ENCODE data around the gene OR51B2. TPM values are rescaled to one million over a fixed set of nuclear protein-coding genes. Genes with fewer than 3 reads are reported as not detected.
"Not testable (repeated sequence)": the region's sequence is repeated elsewhere in the genome, so short reads cannot be mapped to it uniquely, and the experiment has no call there.

OR51B2 gene
- total RNA-seq, 2 experiments from 2014 or later, result not detected

GRCh38 chr11:5301846-5302245 is 22.3 kb downstream of the OR51B2 start, which contains the start of gene OR51B4:
Gene OR51B4, minus strand, starts transcription at chr11:5301946. Its CDS starts 0 bp downstream, at chr11:5301946.
- Mint-ChIP-seq H3K27me3 (ENCODE audit: low read depth) (peaks cover 3% of the 10 kb centered on the region), H3K4me3 (no peak within 1 kb of the TSS), H3K27ac (no peak within 1 kb of the TSS), H3K4me1 (ENCODE audit: low read depth) (no peaks in the 10 kb centered on the region), H3K36me3 (ENCODE audit: low read depth) (no peaks in the 10 kb centered on the region), H3K9me3 (no peaks in the 10 kb centered on the region)
- no peak for DNase-seq
- intact Hi-C loops (cut with micrococcal nuclease), result no loop called here
- CTCF ChIA-PET, result no interaction called here

GRCh38 chr11:5300251-5300650 is 23.8 kb downstream of the OR51B2 start:
- no peak overlapping the region for H3K4me3 Mint-ChIP-seq
- no peaks in the 10 kb centered on the region for H3K36me3 Mint-ChIP-seq (ENCODE audit: low read depth)
- CTCF ChIA-PET, result interaction anchor here (0.5 kb wide), 1 partner anchor 10 kb away, joined by 3 read pairs; no protein-coding TSS in a partner anchor
- DNase-seq, result no peak
- no peak overlapping the region for H3K27ac Mint-ChIP-seq
- no peaks in the 10 kb centered on the region for H3K9me3 Mint-ChIP-seq
- intact Hi-C loops (cut with micrococcal nuclease), result no loop called here
- H3K27me3 Mint-ChIP-seq (ENCODE audit: low read depth), result peaks cover 3% of the 10 kb centered on the region
- no peaks in the 10 kb centered on the region for H3K4me1 Mint-ChIP-seq (ENCODE audit: low read depth)

DNA sequence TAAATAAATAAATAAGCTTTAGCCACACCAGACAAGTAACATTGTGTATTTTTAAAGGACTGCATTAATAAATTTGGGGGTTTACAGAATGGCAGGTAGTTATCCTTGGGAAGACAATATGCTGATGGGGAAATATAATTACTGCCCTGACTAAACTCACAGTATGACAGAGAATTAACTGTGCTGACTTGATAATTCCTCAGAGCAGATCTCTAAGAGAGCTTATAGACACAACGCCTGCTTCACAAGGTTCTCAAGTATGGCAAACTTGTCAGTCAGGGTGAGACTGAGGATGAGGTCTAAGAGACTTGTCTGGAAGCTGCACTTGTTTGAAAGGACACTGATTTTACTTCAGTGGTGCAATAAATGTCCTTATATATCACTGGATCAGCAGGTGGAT is 25.6 kb downstream of the OR51B2 start:
- H3K27me3 Mint-ChIP-seq (ENCODE audit: low read depth), result peaks cover 3% of the 10 kb centered on the region
- CTCF ChIA-PET, result no interaction called here
- no peaks in the 10 kb centered on the region for H3K9me3 Mint-ChIP-seq
- no peak overlapping the region for H3K27ac Mint-ChIP-seq
- no peak for DNase-seq
- H3K4me1 Mint-ChIP-seq (ENCODE audit: low read depth), result no peaks in the 10 kb centered on the region
- H3K36me3 Mint-ChIP-seq (ENCODE audit: low read depth), result no peaks in the 10 kb centered on the region
- intact Hi-C loops (cut with micrococcal nuclease), result no loop called here
- H3K4me3 Mint-ChIP-seq, result no peak overlapping the region

DNA sequence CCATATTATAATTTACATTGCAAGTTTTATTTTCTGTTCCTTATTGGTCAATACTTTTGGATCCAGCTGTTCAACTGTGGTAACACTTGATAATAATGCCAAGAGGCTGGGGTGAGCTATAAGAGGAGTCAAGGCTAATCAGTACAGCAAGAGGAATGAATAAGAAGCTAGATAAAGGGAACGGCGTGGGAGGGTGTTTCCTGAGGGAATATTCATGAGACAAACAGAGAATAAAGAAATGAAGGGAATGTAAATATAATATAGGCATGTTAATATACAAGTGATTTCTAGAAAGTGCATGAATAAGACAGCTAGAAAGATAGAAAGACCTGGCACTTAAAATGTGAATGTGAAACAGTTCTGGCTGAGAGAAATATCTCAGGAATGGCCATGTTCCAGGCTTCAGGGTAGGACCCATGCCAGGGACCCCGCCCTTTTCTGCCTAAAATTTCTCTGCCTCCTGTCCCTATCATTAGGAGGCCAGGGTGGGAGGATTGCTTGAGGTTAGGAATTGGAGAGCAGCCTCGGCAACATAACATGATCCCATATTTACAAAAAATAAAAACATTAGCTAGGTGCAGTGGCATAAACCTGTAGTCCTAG is 26.3 kb downstream of the OR51B2 start:
- CTCF ChIA-PET, result no interaction called here
- no peak for DNase-seq
- Mint-ChIP-seq H3K27me3 (ENCODE audit: low read depth) (peaks cover 3% of the 10 kb centered on the region), H3K4me3 (no peak overlapping the region), H3K9me3 (no peaks in the 10 kb centered on the region), H3K4me1 (ENCODE audit: low read depth) (no peaks in the 10 kb centered on the region), H3K27ac (no peak overlapping the region), H3K36me3 (ENCODE audit: low read depth) (no peaks in the 10 kb centered on the region)
- intact Hi-C loops (cut with micrococcal nuclease), result no loop called here

GRCh38 chr11:5294342-5294995 is 29.6 kb downstream of the OR51B2 start:
- H3K27me3 Mint-ChIP-seq (ENCODE audit: low read depth); intact Hi-C loops (cut with micrococcal nuclease); H3K36me3 Mint-ChIP-seq (ENCODE audit: low read depth); H3K27ac Mint-ChIP-seq; CTCF ChIA-PET; H3K9me3 Mint-ChIP-seq; H3K4me3 Mint-ChIP-seq; DNase-seq; H3K4me1 Mint-ChIP-seq (ENCODE audit: low read depth): not testable (repeated sequence)

GRCh38 chr11:5293028-5293427 is 31.1 kb downstream of the OR51B2 start:
- H3K27me3 Mint-ChIP-seq (ENCODE audit: low read depth), result peaks cover 3% of the 10 kb centered on the region
- H3K27ac Mint-ChIP-seq, result no peak overlapping the region
- DNase-seq, result no peak
- intact Hi-C loops (cut with micrococcal nuclease), result no loop called here
- H3K4me1 Mint-ChIP-seq (ENCODE audit: low read depth), result no peaks in the 10 kb centered on the region
- CTCF ChIA-PET, result no interaction called here
- no peaks in the 10 kb centered on the region for H3K9me3 Mint-ChIP-seq
- H3K4me3 Mint-ChIP-seq, result no peak overlapping the region
- H3K36me3 Mint-ChIP-seq (ENCODE audit: low read depth), result no peaks in the 10 kb centered on the region

DNA sequence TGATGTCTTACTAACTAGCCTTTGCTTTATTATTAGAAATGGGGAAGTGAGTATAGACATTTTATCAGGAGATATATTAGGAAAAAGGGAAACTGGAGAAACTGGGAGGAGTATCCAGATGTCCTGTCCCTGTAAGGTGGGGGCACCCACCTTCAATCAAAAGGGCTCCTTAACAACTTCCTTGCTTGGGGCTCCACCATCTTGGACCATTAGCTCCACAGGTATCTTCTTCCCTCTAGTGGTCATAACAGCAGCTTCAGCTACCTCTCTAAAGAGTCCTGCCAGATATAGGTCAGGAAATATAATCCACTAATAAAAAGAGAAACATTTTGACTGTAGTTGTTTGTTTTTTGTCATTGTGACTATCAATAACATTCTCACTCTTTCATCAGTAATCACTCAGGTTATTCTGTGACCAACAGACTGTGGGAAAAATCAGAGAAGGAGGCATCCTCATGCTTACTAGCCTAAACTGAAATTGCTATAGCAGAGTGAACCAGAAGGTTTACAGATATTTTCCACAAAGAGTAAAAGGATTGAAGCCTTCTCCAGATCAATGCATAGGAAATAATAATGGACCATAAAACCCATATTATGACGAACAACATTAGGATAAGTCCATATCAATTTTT is 32.8 kb downstream of the OR51B2 start:
- no peak for DNase-seq
- no peaks in the 10 kb centered on the region for H3K36me3 Mint-ChIP-seq (ENCODE audit: low read depth)
- H3K27me3 Mint-ChIP-seq (ENCODE audit: low read depth), result no peaks in the 10 kb centered on the region
- no peaks in the 10 kb centered on the region for H3K4me1 Mint-ChIP-seq (ENCODE audit: low read depth)
- CTCF ChIA-PET, result interaction anchor here (0.7 to 1.0 kb wide), 2 partner anchors 9 to 167 kb away, joined by 3 to 4 read pairs; no protein-coding TSS in a partner anchor
- no peak overlapping the region for H3K4me3 Mint-ChIP-seq
- no peak overlapping the region for H3K27ac Mint-ChIP-seq
- intact Hi-C loops (cut with micrococcal nuclease), result loop anchor here (1.0 to 2.0 kb wide), 3 partner anchors 167 to 1105 kb away; partner anchors contain the start of gene OR51D1
- H3K9me3 Mint-ChIP-seq, result no peaks in the 10 kb centered on the region

DNA sequence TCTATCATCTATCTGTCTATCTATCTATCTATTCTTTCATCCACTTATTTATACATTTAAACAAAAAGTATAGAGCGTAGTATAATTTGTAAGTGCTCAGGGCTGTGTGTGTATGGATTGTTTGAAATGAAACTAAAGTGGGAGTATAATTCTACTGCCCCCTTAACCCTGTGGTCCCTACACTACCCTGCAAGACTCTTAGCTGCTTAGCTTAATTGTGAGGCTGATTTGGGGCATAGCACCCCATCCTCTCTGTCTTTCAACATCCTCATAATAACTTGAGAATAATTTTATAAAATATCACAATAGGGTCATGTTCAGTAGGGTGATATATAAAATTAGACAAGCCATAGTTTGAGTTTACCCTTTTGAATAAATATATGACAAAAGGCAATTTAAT is 34.0 kb downstream of the OR51B2 start:
- Mint-ChIP-seq H3K27me3 (ENCODE audit: low read depth) (no peaks in the 10 kb centered on the region), H3K36me3 (ENCODE audit: low read depth) (no peaks in the 10 kb centered on the region), H3K4me3 (no peak overlapping the region), H3K9me3 (no peaks in the 10 kb centered on the region), H3K27ac (no peak overlapping the region), H3K4me1 (ENCODE audit: low read depth) (no peaks in the 10 kb centered on the region)
- CTCF ChIA-PET, result interaction anchor here (0.6 kb wide), 1 partner anchor 165 kb away, joined by 4 read pairs; no protein-coding TSS in a partner anchor
- intact Hi-C loops (cut with micrococcal nuclease), result loop anchor here (2.0 kb wide), 1 partner anchor 1103 kb away; no protein-coding TSS in a partner anchor
- DNase-seq, result no peak

GRCh38 chr11:5289696-5290095 is 34.4 kb downstream of the OR51B2 start:
- intact Hi-C loops (cut with micrococcal nuclease), result loop anchor here (2.0 kb wide), 1 partner anchor 1103 kb away; no protein-coding TSS in a partner anchor
- no peak for DNase-seq
- H3K27ac Mint-ChIP-seq, result no peak overlapping the region
- H3K36me3 Mint-ChIP-seq (ENCODE audit: low read depth), result no peaks in the 10 kb centered on the region
- H3K9me3 Mint-ChIP-seq, result no peaks in the 10 kb centered on the region
- no peaks in the 10 kb centered on the region for H3K4me1 Mint-ChIP-seq (ENCODE audit: low read depth)
- H3K4me3 Mint-ChIP-seq, result no peak overlapping the region
- H3K27me3 Mint-ChIP-seq (ENCODE audit: low read depth), result no peaks in the 10 kb centered on the region
- CTCF ChIA-PET, result no interaction called here

- CTCF ChIA-PET, result interaction anchor here (0.6 kb wide), 1 partner anchor 37 kb away, joined by 3 read pairs; no protein-coding TSS in a partner anchor
Observed at GRCh38 chr11:5288906-5289550, 35.1 kb downstream of the OR51B2 start.

DNA sequence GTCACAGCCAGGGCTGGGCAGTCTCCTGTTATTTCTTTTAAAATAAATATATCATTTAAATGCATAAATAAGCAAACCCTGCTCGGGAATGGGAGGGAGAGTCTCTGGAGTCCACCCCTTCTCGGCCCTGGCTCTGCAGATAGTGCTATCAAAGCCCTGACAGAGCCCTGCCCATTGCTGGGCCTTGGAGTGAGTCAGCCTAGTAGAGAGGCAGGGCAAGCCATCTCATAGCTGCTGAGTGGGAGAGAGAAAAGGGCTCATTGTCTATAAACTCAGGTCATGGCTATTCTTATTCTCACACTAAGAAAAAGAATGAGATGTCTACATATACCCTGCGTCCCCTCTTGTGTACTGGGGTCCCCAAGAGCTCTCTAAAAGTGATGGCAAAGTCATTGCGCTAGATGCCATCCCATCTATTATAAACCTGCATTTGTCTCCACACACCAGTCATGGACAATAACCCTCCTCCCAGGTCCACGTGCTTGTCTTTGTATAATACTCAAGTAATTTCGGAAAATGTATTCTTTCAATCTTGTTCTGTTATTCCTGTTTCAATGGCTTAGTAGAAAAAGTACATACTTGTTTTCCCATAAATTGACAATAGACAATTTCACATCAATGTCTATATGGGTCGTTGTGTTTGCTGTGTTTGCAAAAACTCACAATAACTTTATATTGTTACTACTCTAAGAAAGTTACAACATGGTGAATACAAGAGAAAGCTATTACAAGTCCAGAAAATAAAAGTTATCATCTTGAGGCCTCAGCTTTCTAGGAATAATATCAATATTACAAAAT is 35.8 kb downstream of the OR51B2 start:
- intact Hi-C loops (cut with micrococcal nuclease), result no loop called here
- no peaks in the 10 kb centered on the region for H3K9me3 Mint-ChIP-seq
- no peaks in the 10 kb centered on the region for H3K4me1 Mint-ChIP-seq (ENCODE audit: low read depth)
- DNase-seq, result no peak
- H3K4me3 Mint-ChIP-seq, result no peak overlapping the region
- H3K27ac Mint-ChIP-seq, result no peak overlapping the region
- no peaks in the 10 kb centered on the region for H3K27me3 Mint-ChIP-seq (ENCODE audit: low read depth)
- H3K36me3 Mint-ChIP-seq (ENCODE audit: low read depth), result no peaks in the 10 kb centered on the region
- CTCF ChIA-PET, result interaction anchor here (0.6 kb wide), 1 partner anchor 37 kb away, joined by 3 read pairs; no protein-coding TSS in a partner anchor

More at GRCh38 chr11:5288906-5289550, 35.1 kb downstream of the OR51B2 start:
- Mint-ChIP-seq H3K27ac (no peak overlapping the region), H3K9me3 (no peaks in the 10 kb centered on the region), H3K27me3 (ENCODE audit: low read depth) (no peaks in the 10 kb centered on the region), H3K4me3 (no peak overlapping the region), H3K36me3 (ENCODE audit: low read depth) (no peaks in the 10 kb centered on the region), H3K4me1 (ENCODE audit: low read depth) (no peaks in the 10 kb centered on the region)
- intact Hi-C loops (cut with micrococcal nuclease), result no loop called here
- no peak for DNase-seq

- DNase-seq, result no peak
- intact Hi-C loops (cut with micrococcal nuclease), result no loop called here
- CTCF ChIA-PET, result no interaction called here
- H3K4me3 Mint-ChIP-seq, result no peak overlapping the region
- no peaks in the 10 kb centered on the region for H3K36me3 Mint-ChIP-seq (ENCODE audit: low read depth)
- H3K27me3 Mint-ChIP-seq (ENCODE audit: low read depth), result no peaks in the 10 kb centered on the region
- H3K4me1 Mint-ChIP-seq (ENCODE audit: low read depth), result no peaks in the 10 kb centered on the region
- H3K27ac Mint-ChIP-seq, result no peak overlapping the region
- H3K9me3 Mint-ChIP-seq, result no peaks in the 10 kb centered on the region
Observed at GRCh38 chr11:5286901-5287300, 37.2 kb downstream of the OR51B2 start.
